NCI-H2171 treated with DMSO at 0.1 percent for 48 hours (cell line): ENCODE data around the gene CYP27B1.

Experiments
- DNase-seq: peaks from one replicate; lab custom pipeline; 2025; lab: John Stamatoyannopoulos, UW

The CYP27B1 gene

GRCh38 chr12:57751432-57751787, 15.5 kb downstream of the CYP27B1 start:
- DNase-seq, result no peak

- DNase-seq, result no peak
Measured at GRCh38 chr12:57750561-57751431, 16.1 kb downstream of the CYP27B1 start.

GRCh38 chr12:57749061-57749460, 17.8 kb downstream of the CYP27B1 start:
- no peak for DNase-seq

- DNase-seq, result no peak
Measured at GRCh38 chr12:57746025-57746424, 20.9 kb downstream of the CYP27B1 start.

GRCh38 chr12:57745485-57745881, 21.4 kb downstream of the CYP27B1 start:
- DNase-seq, result no peak

GRCh38 chr12:57744777-57745484, 21.9 kb downstream of the CYP27B1 start, which contains the start of gene TSPAN31:
Gene TSPAN31, plus strand, starts transcription at chr12:57745039. Its CDS starts 116 bp downstream, at chr12:57745155.
- peak; percentile 99 for DNase-seq

- DNase-seq, result no peak
Measured at GRCh38 chr12:57744194-57744776, 22.6 kb downstream of the CYP27B1 start.

GRCh38 chr12:57743769-57744168, 23.1 kb downstream of the CYP27B1 start:
- no peak for DNase-seq

GRCh38 chr12:57741844-57742738, 24.8 kb downstream of the CYP27B1 start:
- DNase-seq, result no peak

- DNase-seq, result no peak
Measured at GRCh38 chr12:57741413-57741789, 25.5 kb downstream of the CYP27B1 start.

GRCh38 chr12:57740656-57741412, 26.0 kb downstream of the CYP27B1 start:
- no peak for DNase-seq

- DNase-seq, result no peak
Measured at GRCh38 chr12:57739914-57740538, 26.9 kb downstream of the CYP27B1 start.

GRCh38 chr12:57739387-57739786, 27.5 kb downstream of the CYP27B1 start:
- DNase-seq, result no peak

GRCh38 chr12:57738661-57739237, 28.1 kb downstream of the CYP27B1 start, which contains the start of gene AGAP2:
Gene AGAP2, minus strand, starts transcription at chr12:57738742. Its CDS starts 496 bp downstream, at chr12:57738246.
- DNase-seq, result peak; percentile 49

GRCh38 chr12:57737467-57738460, 29.1 kb downstream of the CYP27B1 start:
- DNase-seq, result peak; percentile 18

- peak; percentile 32 for DNase-seq
Measured at GRCh38 chr12:57736741-57737466, 30.0 kb downstream of the CYP27B1 start.

GRCh38 chr12:57735952-57736740, 30.7 kb downstream of the CYP27B1 start:
- peak; percentile 46 for DNase-seq
